Muscle of arm (tissue), 14 donors: ENCODE results near the gene NAA80. TPM values are rescaled to one million over a fixed set of nuclear protein-coding genes. Genes with fewer than 3 reads are reported as not detected.
A peak's percentile ranks its signal among the peaks of the same experiment; 100 is the strongest.

Source experiments
- DNase-seq: peaks from one replicate; pipeline ENCODE4 v3.0.0-alpha.2; 2013
- long read RNA-seq, 11 donors: transcript quantifications; one replicate each; lab custom pipeline, GENCODE V29; 2026
- polyA plus RNA-seq, 12 donors: library from polyadenylated mRNA; unstranded; fragments of 120-200 nt; gene quantifications; one replicate each; pipeline ENCODE4 v1.2.1, GENCODE V29; 2013; ENCODE audit not compliant: insufficient read length in 12 of 12

Gene NAA80
- 10 to 100 TPM in 1 of 12 donors, 1 to 10 TPM in 9, not detected in 2; 4.5 to 12.5 (median 6.1) TPM for polyA plus RNA-seq
- long read RNA-seq, donor 1, partial matches to known transcripts = 0 of 1 reads
- long read RNA-seq, donor 1, other reads (novel, unspliced or antisense) = 0 of 1 reads
- long read RNA-seq, donor 2 = 0 reads
- long read RNA-seq, donor 3 = 0 reads
- long read RNA-seq, donor 4, partial matches to known transcripts = 0 of 1 reads
- long read RNA-seq, donor 4, other reads (novel, unspliced or antisense) = 0 of 1 reads
- long read RNA-seq, donor 5, partial matches to known transcripts = 0 of 2 reads
- long read RNA-seq, donor 5, other reads (novel, unspliced or antisense) = 0 of 2 reads
- long read RNA-seq, donor 6, partial matches to known transcripts = 0 of 3 reads
- long read RNA-seq, donor 6, other reads (novel, unspliced or antisense) = 0 of 3 reads
- long read RNA-seq, donor 7, partial matches to known transcripts = 0 of 3 reads
- long read RNA-seq, donor 7, other reads (novel, unspliced or antisense) = 0 of 3 reads
- long read RNA-seq, donor 8, partial matches to known transcripts = 0 of 3 reads
- long read RNA-seq, donor 8, other reads (novel, unspliced or antisense) = 0 of 3 reads
- long read RNA-seq, donor 9, partial matches to known transcripts = 0 of 1 reads
- long read RNA-seq, donor 9, other reads (novel, unspliced or antisense) = 0 of 1 reads
- long read RNA-seq, donor 10, partial matches to known transcripts = 0 of 1 reads
- long read RNA-seq, donor 10, other reads (novel, unspliced or antisense) = 0 of 1 reads
- long read RNA-seq, donor 11, partial matches to known transcripts = 0 of 4 reads
- long read RNA-seq, donor 11, other reads (novel, unspliced or antisense) = 0 of 4 reads

DNA sequence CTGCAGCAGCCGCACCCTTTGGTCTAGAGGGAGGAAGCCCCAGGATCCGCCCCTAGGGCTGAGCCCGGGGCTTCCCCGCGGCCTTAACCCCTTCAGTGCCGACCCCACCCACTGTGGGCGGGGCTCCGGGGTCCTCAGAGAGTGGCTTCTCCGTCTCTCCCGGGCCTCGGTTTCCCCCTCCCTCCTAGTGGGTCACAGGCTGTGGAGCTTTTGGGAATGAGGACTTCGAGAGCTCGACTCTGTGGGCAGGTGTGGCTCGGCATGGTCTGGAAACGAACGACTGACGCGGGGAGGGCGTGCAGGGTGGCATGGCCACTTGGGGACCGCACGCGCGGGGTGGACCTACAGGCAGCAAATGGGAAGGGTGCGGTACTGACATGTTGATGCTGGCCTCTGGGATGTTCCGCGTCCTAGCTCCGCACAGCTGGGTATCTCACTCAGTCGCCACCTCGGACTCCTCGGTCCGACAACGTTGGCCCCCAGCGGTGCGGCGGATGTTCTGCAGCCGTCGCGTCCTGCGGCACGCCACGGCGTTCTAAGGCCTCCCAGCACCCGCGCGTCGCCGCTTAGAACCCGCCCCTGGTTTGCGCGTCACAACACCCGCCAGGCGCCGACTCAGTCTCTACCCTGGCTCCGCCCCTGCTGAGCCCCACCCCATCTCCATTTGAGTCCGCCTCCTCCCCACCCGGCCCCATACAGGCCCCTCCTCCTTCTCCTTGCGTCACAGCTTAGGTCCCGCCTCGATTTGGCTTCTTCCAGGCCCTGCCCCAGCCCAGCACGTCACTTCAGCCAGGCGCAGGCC, at the start of gene NAA80, which contains the start of gene HYAL3:
Gene NAA80 (minus strand): TSS at position 570 of the 802 bp plus-strand sequence. CDS start 1,942 bp downstream, outside the sequence.
Gene HYAL3 (minus strand): TSS at position 570 of the 802 bp plus-strand sequence. CDS start 3,803 bp downstream, outside the sequence.
- DNase-seq = peak; percentile 100

- peak; percentile 68 for DNase-seq
Measured at GRCh38 chr3:50347187-50347813, 48.1 kb upstream of the NAA80 start.

DNA sequence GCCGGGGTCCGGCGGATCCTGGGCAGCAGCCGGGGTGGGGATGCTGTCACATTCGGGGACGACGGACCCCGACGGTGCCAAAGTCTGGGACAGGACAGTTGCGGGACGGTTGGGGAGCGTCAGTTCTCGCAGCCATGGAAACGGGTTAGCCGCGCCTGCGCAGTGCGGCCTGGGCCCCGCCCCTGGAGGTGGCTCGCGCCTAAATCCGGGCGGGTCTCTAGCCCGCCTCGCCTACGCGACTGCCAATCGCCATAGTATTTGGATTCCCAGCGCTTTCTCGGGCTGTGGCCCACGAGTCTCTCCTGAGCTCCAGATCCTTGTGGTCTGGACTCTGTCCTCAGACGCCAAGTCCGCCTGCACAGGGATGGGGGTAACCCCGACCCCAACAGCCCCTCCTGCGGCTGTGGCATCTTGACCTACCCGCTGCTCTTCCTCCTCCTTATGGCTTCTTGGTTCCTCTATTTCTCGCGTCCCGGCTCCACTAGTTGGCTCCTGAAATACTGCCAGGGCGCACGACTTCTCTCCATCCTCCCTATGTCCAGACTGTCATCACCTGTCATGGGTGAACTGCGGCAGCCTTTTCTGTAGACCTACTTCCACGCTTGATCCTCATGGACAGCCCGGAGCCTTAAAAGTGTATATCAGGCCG, 46.5 kb upstream of the NAA80 start, which contains the start of gene ZMYND10:
Gene ZMYND10 (minus strand): TSS at position 147 of the 649 bp plus-strand sequence. CDS start 153 bp downstream, outside the sequence.
- no peak for DNase-seq

- no peak for DNase-seq
Measured at GRCh38 chr3:50345008-50345407, 45.8 kb upstream of the NAA80 start.

- no peak for DNase-seq
Measured at GRCh38 chr3:50342813-50343633, 43.8 kb upstream of the NAA80 start.

GRCh38 chr3:50341996-50342650, 42.9 kb upstream of the NAA80 start:
- no peak for DNase-seq

- no peak for DNase-seq
Measured at GRCh38 chr3:50341537-50341936, 42.3 kb upstream of the NAA80 start.

DNA sequence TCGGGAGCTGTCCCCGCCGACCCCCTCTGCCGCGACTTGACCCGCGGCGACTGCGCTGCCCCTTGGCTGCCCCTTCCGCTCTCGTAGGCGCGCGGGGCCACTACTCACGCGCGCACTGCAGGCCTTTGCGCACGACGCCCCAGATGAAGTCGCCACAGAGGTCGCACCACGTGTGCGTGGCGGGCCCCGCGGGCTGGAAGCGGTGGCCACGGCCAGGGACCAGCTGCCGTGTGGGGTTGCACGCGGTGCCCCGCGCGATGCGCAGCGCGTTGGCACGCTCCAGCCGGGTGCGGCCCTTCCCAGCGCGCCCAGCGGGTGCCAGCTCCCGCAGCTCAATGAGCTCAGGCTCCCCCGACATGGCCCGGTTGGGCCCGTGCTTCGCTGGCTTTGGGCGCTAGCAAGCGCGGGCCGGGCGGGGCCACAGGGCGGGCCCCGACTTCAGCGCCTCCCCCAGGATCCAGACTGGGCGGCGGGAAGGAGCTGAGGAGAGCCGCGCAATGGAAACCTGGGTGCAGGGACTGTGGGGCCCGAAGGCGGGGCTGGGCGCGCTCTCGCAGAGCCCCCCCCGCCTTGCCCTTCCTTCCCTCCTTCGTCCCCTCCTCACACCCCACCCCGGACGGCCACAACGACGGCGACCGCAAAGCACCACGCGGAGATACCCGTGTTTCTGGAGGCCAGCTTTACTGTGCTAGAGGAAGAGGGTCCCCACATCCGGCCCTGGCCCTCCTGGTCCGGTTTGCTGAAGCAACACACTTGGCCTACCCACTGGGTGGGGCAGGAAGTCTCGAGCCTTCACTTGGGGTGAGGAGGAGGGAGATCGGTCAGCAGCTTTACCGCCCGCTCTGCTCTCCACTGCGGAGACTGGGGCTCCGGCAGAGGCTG, 41.5 kb upstream of the NAA80 start, which contains the start of gene RASSF1:
Gene RASSF1 (minus strand): TSS at position 389 of the 882 bp plus-strand sequence. CDS start 31 bp downstream, at position 358.
- DNase-seq = peak; percentile 89

DNA sequence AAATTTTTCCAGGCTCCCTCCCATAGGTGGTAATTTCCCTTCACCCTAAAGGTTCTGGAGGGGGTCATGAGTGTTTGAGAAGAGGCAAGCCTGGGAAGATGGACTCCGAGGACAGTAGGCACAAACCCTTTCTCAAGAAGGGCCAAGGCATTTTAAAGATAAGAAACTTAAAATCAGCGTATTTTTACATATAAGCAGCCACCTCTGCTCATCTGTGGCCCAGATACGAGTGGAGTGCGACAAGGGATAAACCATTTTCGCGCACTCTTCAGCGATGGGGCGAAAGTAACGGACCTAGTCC, 40.9 kb upstream of the NAA80 start:
- DNase-seq = no peak

GRCh38 chr3:50339485-50340146, 40.4 kb upstream of the NAA80 start:
- no peak for DNase-seq

- no peak for DNase-seq
Measured at GRCh38 chr3:50338965-50339364, 39.8 kb upstream of the NAA80 start.

DNA sequence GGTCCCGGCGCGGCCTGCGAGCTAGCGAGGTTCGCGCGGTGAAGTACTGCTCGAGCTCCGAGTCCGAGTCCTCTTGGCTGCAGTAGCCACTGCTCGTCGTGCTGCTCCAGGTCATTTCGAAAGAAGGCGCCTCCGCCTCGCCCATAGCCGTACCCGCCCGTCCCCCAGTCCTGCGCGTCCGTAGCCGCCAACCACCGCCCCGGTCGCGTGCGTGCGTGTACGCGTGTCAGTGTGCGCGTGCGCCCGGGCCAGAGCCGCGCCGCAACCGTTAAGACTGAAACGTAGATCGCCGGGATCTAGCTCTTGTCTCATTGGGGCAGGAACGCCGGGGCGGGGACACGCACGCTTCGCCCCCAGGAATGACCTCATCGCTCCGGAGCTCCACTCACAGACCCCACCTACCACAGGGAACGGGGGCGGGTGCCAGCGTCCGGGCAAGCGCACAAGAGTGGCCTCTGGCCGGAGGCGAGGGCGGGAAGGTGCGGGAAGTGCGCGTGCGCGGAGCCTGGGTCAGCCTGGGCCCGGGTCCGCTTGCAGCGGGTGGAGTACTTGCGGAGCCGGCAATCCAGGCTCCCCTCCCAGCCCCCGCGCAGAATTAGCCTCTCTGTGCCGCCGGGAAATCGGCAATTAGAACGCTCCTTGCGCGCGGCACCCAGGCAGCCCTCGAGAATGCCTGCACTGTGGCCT, 38.1 kb upstream of the NAA80 start:
- DNase-seq = peak; percentile 98

DNA sequence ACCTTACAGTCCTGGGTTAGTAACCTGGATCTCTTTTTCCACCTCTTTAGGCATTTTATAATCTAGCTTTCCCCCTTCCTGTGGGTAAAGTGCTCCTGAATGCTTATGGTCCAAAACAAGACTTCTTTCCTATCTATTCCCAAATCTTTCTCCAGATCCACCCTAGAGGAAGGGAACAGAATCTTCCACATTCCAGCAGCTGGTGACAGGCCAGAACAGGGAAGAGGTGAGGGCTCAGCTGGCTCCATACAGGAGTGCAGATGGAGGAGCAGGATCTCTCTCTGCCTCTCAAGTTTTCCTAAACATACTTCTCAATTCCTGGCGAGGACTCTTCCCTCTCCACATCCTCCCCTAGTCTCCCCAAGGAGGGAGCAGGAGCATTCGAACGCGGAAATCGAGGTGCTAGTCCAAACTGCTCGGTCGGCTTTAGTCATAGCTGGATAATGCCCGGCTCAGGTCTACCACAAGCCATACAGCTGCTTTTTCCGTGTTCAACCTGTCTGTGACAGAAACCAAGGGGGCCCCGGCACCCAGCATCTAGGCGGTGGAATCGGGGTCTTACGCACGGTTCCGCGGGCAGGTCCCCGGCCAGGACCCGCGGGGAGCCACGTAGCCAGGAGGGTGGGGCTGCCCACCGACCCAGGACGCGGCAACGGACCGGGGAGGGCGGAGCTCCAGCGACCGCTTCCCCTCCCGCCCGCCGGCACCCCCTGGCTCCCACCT, 37.4 kb upstream of the NAA80 start:
- DNase-seq = no peak

GRCh38 chr3:50334339-50335075, 35.3 kb upstream of the NAA80 start:
- DNase-seq = no peak

- no peak for DNase-seq
Measured at GRCh38 chr3:50333744-50334328, 34.6 kb upstream of the NAA80 start.
